NCI-H146 treated with DMSO at 0.1 percent for 48 hours (cell line): ENCODE measurements around the gene COTL1.
A peak's percentile ranks its signal among the peaks of the same experiment; 100 is the strongest.
"Not testable (repeated sequence)": the region's sequence is repeated elsewhere in the genome, so short reads cannot be mapped to it uniquely, and the experiment has no call there.

Experiments
- DNase-seq: peaks from one replicate; lab custom pipeline; 2025; ENCODE audit not compliant: unreplicated experiment; lab: John Stamatoyannopoulos, UW

Gene COTL1

GRCh38 chr16:84532855-84533486 is 84.9 kb downstream of the COTL1 start:
- no peak for DNase-seq

GRCh38 chr16:84532291-84532724 is 85.6 kb downstream of the COTL1 start:
- DNase-seq = no peak

DNA sequence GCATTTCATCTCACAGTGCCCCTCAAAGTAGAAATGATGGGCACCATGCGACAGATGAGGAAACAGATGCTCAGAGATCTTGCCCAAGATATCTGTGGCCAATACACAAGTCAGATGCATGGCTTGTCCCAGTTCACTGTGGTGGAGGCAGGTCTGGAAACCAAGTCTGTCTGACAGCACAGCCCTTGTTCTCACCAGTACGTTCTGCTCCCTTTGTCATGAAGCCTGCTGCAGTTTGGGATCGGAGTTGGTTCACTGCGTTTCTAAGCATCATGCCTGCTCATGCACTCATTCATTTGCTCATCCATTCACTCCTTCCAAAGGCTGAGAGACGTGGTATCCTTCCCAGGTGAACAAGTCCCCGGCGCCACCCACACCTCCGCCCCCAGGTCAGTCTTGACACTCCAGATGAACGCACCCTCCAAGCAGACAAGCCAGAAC is 86.2 kb downstream of the COTL1 start:
- no peak for DNase-seq

- no peak for DNase-seq
Observed at GRCh38 chr16:84530590-84530989, 87.3 kb downstream of the COTL1 start.

GRCh38 chr16:84529607-84530006 is 88.3 kb downstream of the COTL1 start:
- DNase-seq = no peak

- no peak for DNase-seq
Observed at GRCh38 chr16:84528322-84528721, 89.6 kb downstream of the COTL1 start.

- no peak for DNase-seq
Observed at GRCh38 chr16:84527532-84528269, 90.2 kb downstream of the COTL1 start.

DNA sequence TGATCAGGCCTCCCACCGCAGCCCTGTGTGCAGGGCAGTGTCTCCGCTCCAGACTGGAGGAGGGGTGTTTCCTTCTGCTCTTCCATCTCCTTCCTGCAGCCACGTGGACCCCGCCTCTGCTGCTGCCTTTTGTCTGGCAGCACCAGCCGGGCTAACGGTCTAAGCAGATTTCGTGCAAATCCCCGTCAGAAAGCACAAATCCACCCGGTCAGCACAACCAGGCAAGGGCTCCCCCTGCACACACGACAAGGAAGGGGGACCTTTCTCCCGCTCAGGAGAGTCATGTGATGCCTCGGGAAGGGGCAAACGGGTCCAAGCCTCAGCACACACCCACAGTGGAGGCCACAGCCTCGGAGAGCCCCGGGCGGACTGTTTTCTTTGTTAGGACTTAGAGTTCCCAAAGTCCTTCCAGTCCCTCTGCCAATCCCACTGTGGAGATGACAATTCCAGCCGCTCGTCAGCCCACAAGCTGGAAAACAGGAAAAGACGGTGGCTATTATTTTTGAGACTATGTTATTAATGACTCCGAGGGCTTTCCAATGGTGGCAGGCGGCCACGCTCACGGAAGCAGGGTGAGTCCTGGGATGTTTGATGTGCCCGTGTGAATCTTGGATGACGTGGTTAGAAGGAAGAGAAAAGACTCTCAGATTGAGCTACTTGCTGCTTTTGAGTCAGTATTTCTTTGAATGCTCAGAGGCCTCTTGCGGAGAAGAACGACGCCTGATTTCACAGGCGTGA is 90.9 kb downstream of the COTL1 start:
- DNase-seq = no peak

- not testable (repeated sequence) for DNase-seq
Observed at GRCh38 chr16:84524941-84525581, 92.8 kb downstream of the COTL1 start.

DNA sequence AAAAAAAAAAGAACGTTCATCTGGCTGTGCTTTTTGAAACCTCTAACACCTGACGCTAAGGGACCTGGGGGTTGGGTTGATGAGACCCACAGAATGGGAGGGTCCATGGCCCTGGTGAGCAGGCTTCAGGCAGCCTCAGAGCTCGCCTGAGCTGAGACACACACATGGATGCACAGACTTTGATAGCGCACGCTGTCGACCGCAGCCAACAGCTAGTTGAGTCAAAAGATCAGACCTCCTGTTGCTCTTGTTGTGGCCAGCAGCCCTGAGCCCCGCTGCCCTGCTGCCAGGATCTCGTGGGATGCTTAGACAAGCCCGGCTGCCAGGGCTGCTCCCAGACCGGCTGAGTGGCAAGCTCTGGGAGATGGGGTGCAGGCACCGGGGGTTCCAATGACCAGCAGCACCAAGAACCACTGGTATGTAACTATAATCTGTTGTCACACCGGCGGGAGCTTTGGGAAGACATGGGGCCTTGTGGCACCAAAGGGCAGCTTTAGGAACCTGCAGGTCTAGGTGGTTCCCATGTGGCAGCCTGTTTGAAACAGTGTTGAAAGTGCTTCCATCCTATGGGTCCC is 93.4 kb downstream of the COTL1 start:
- DNase-seq = no peak

- no peak for DNase-seq
Observed at GRCh38 chr16:84521497-84521770, 96.4 kb downstream of the COTL1 start.

- peak; percentile 94 for DNase-seq
Observed at GRCh38 chr16:84520725-84521496, 97.0 kb downstream of the COTL1 start.

DNA sequence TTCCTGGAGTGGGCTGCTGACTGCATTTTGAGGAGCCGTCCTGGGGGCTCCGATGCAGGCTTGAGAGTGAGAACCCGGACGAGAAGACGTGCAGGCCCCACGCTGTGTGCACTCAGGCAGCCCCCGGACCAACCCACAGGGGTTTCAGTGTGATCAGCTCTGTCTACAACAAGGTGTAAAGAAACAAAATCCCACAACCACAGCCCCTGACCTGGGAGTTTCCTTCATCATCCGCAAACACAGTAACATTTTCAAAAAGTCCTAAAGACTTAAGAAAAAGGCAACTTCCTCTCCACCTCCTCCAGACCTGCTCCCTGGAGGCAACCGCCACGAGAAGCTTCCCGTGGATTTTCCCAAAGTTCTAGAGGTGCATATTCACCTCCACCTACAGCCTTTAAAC is 98.0 kb downstream of the COTL1 start:
- no peak for DNase-seq

- peak; percentile 43 for DNase-seq
Observed at GRCh38 chr16:84518804-84519341, 99.0 kb downstream of the COTL1 start.

GRCh38 chr16:84518220-84518619 is 99.7 kb downstream of the COTL1 start:
- DNase-seq = not testable (repeated sequence)

GRCh38 chr16:84517366-84517765 is 100.5 kb downstream of the COTL1 start:
- no peak for DNase-seq
